Activated CD4-positive, alpha-beta memory T cell treated with anti-CD3 and anti-CD28 coated beads, Interleukin-2, amount 10 ng/mL, durations not matched to agents 7 days and 5 days (primary cell): ENCODE measurements around the gene COLEC12. TPM values are rescaled to one million over a fixed set of nuclear protein-coding genes. Genes with fewer than 3 reads are reported as not detected.

Experiments used
- CTCF ChIA-PET: fragments of 350-600 bp; sonication (Branson Sonifier 250); formaldehyde crosslinking; loops from one replicate; lab custom pipeline; 2021; ENCODE audit warnings: antibody characterized with exemption, inconsistent platforms; lab: Charles Lee
- POLR2A ChIA-PET: fragments of 350-600 bp; sonication (Branson Sonifier 250); formaldehyde crosslinking; loops from one replicate; lab custom pipeline; 2021; ENCODE audit warnings: antibody characterized with exemption; lab: Charles Lee
- DNase-seq: peaks from one replicate; pipeline ENCODE4 v3.0.0-alpha.2; 2020
- H3K27ac Mint-ChIP-seq: one replicate; pipeline ENCODE4 v1.8.0; 2021; ENCODE audit warnings: mild to moderate bottlenecking, mixed read lengths
- H3K27me3 Mint-ChIP-seq: one replicate; pipeline ENCODE4 v1.8.0; 2021; ENCODE audit warnings: mixed read lengths
- H3K36me3 Mint-ChIP-seq: one replicate; pipeline ENCODE4 v1.8.0; 2021; ENCODE audit warnings: low read depth, mixed read lengths
- H3K4me1 Mint-ChIP-seq: one replicate; pipeline ENCODE4 v1.8.0; 2021; ENCODE audit warnings: mixed read lengths
- H3K4me3 Mint-ChIP-seq: one replicate; pipeline ENCODE4 v1.8.0; 2021; ENCODE audit warnings: mild to moderate bottlenecking, mixed read lengths
- H3K9me3 Mint-ChIP-seq: one replicate; pipeline ENCODE4 v1.8.0; 2021; ENCODE audit warnings: mixed read lengths
- total RNA-seq, 2 experiments: library from RNA; stranded (reverse); gene quantifications; one replicate each; pipeline ENCODE4 v1.2.3, GENCODE V29; 2021

COLEC12 gene
- total RNA-seq, 2 experiments from 2014 or later: not detected

- Mint-ChIP-seq H3K27ac (no peak overlapping the region), H3K36me3 (no peaks in the 10 kb centered on the region), H3K9me3 (no peaks in the 10 kb centered on the region), H3K4me1 (no peaks in the 10 kb centered on the region), H3K27me3 (peaks cover 7% of the 10 kb centered on the region), H3K4me3 (no peak overlapping the region)
- DNase-seq: no peak
- POLR2A ChIA-PET: no interaction called here
- CTCF ChIA-PET: no interaction called here
These were observed 225.0 kb downstream of the COLEC12 start for GRCh38 chr18:275486-275885.

- no peak for DNase-seq
- CTCF ChIA-PET: no interaction called here
- POLR2A ChIA-PET: no interaction called here
- Mint-ChIP-seq H3K4me3 (no peak overlapping the region), H3K27ac (no peak overlapping the region), H3K4me1 (peaks cover 6% of the 10 kb centered on the region), H3K36me3 (no peaks in the 10 kb centered on the region), H3K9me3 (no peaks in the 10 kb centered on the region), H3K27me3 (peaks cover 5% of the 10 kb centered on the region)
These were observed 226.2 kb downstream of the COLEC12 start for GRCh38 chr18:274313-274712.

- Mint-ChIP-seq H3K9me3 (no peaks in the 10 kb centered on the region), H3K27ac (no peak overlapping the region), H3K4me1 (peaks cover 14% of the 10 kb centered on the region), H3K27me3 (peaks cover 5% of the 10 kb centered on the region), H3K36me3 (peaks cover 2% of the 10 kb centered on the region), H3K4me3 (no peak overlapping the region)
- ChIA-PET CTCF (no interaction called here), POLR2A (no interaction called here)
- no peak for DNase-seq
These were observed 227.0 kb downstream of the COLEC12 start for GRCh38 chr18:273525-273924.

- Mint-ChIP-seq H3K27ac (no peak overlapping the region), H3K4me3 (no peak overlapping the region), H3K27me3 (peaks cover 5% of the 10 kb centered on the region), H3K9me3 (no peaks in the 10 kb centered on the region), H3K36me3 (peaks cover 10% of the 10 kb centered on the region), H3K4me1 (peaks cover 14% of the 10 kb centered on the region)
- POLR2A ChIA-PET: no interaction called here
- CTCF ChIA-PET: no interaction called here
- DNase-seq: no peak
These were observed 227.9 kb downstream of the COLEC12 start for GRCh38 chr18:272650-273049.

GRCh38 chr18:269480-270095, 230.9 kb downstream of the COLEC12 start:
- ChIA-PET CTCF (interaction anchor here (1.3 to 2.1 kb wide), 2 partner anchors 8 to 58 kb away, joined by 4 read pairs; no protein-coding TSS in a partner anchor), POLR2A (interaction anchor here (1.1 to 2.7 kb wide), 4 partner anchors 14 to 388 kb away, joined by 3 to 47 read pairs (median 23); partner anchors contain the start of genes TYMS and USP14)
- no peaks in the 10 kb centered on the region for H3K9me3 Mint-ChIP-seq
- no peak for DNase-seq
- peak overlapping the region; percentile 99 for H3K4me3 Mint-ChIP-seq
- H3K36me3 Mint-ChIP-seq: peaks cover 18% of the 10 kb centered on the region
- H3K27ac Mint-ChIP-seq: no peak overlapping the region
- no peaks in the 10 kb centered on the region for H3K27me3 Mint-ChIP-seq
- H3K4me1 Mint-ChIP-seq: peaks cover 31% of the 10 kb centered on the region

GRCh38 chr18:267688-268552, 232.6 kb downstream of the COLEC12 start, which contains the start of gene THOC1:
Gene THOC1, minus strand, starts transcription at chr18:268047. Its CDS starts 28 bp downstream, at chr18:268019.
- Mint-ChIP-seq H3K36me3 (peaks cover 31% of the 10 kb centered on the region), H3K27me3 (no peaks in the 10 kb centered on the region), H3K4me3 (peak within 1 kb of the TSS; percentile 99), H3K4me1 (peaks cover 35% of the 10 kb centered on the region), H3K9me3 (no peaks in the 10 kb centered on the region), H3K27ac (peak within 1 kb of the TSS; percentile 98)
- CTCF ChIA-PET: interaction anchor here (1.0 to 2.1 kb wide), 7 partner anchors 9 to 543 kb away, joined by 3 to 9 read pairs (median 4); no protein-coding TSS in a partner anchor
- DNase-seq: peak; percentile 94
- POLR2A ChIA-PET: interaction anchor here (0.7 to 2.7 kb wide), 33 partner anchors 9 to 545 kb away, joined by 3 to 47 read pairs (median 3); partner anchors contain the start of genes ENOSF1, TYMS and USP14

GRCh38 chr18:267380-267687, 233.2 kb downstream of the COLEC12 start:
- Mint-ChIP-seq H3K27ac (peak overlapping the region; percentile 98), H3K36me3 (peaks cover 34% of the 10 kb centered on the region), H3K4me3 (peak overlapping the region; percentile 99), H3K27me3 (no peaks in the 10 kb centered on the region), H3K4me1 (peaks cover 35% of the 10 kb centered on the region), H3K9me3 (no peaks in the 10 kb centered on the region)
- no peak for DNase-seq
- POLR2A ChIA-PET: interaction anchor here (0.7 to 2.7 kb wide), 22 partner anchors 9 to 546 kb away, joined by 3 to 47 read pairs (median 5); partner anchors contain the start of genes ENOSF1, TYMS and USP14
- CTCF ChIA-PET: interaction anchor here (1.2 to 2.1 kb wide), 4 partner anchors 9 to 168 kb away, joined by 4 to 9 read pairs (median 6); no protein-coding TSS in a partner anchor

Other genes starting within 250 kb of the COLEC12 start
- gene THOC1, start 232.7 kb downstream of the COLEC12 start, total RNA-seq: 10 to 100 TPM; 42.2 to 43.1 TPM
- not detected for gene CETN1, start 79.7 kb upstream of the COLEC12 start, total RNA-seq
- not detected for gene CLUL1, start 96.3 kb upstream of the COLEC12 start, total RNA-seq
- 100 to 1,000 TPM; 279 to 288 TPM for gene TYMS, start 157.0 kb upstream of the COLEC12 start, total RNA-seq
- 10 to 100 TPM; 65.3 to 67.1 TPM for gene ENOSF1, start 211.9 kb upstream of the COLEC12 start, total RNA-seq